WTC11 (cell line): ENCODE data around the gene TNNT2.

Experiments
- CREB1 ChIP-seq: sonication (generic); formaldehyde crosslinking; IDR thresholded peaks from 2 replicates; pipeline ENCODE4 v1.8.0; 2023; ENCODE audit warnings: mild to moderate bottlenecking, missing genetic modification reagents
- ESRRA ChIP-seq: sonication (generic); formaldehyde crosslinking; IDR thresholded peaks from 2 replicates; pipeline ENCODE4 v1.8.1; 2022; ENCODE audit warnings: mild to moderate bottlenecking, missing genetic modification reagents, borderline replicate concordance
- ETV6 ChIP-seq: sonication (generic); formaldehyde crosslinking; IDR thresholded peaks from 2 replicates; pipeline ENCODE4 v1.8.1; 2022; ENCODE audit warnings: mild to moderate bottlenecking, missing genetic modification reagents
- GRHL2 ChIP-seq: fragments of 250-450 bp; sonication (Bioruptor Pico); IDR thresholded peaks from 2 replicates; pipeline ENCODE4 v1.8.0; 2022; ENCODE audit warnings: mild to moderate bottlenecking, moderate library complexity; ENCODE audit not compliant: insufficient replicate concordance, severe bottlenecking
- MXD4 ChIP-seq: fragments of 250-450 bp; sonication (Bioruptor Pico); IDR thresholded peaks from 2 replicates; pipeline ENCODE4 v1.8.0; 2021; ENCODE audit warnings: mild to moderate bottlenecking, moderate library complexity, borderline replicate concordance
- NFE2L1 ChIP-seq: sonication (generic); formaldehyde crosslinking; IDR thresholded peaks from 2 replicates; pipeline ENCODE4 v1.8.1; 2023; ENCODE audit warnings: missing genetic modification reagents
- NR1H2 ChIP-seq: sonication (generic); formaldehyde crosslinking; IDR thresholded peaks from 2 replicates; pipeline ENCODE4 v1.9.0; 2021; ENCODE audit warnings: mild to moderate bottlenecking, moderate library complexity, missing genetic modification reagents
- SMAD4 ChIP-seq: sonication (generic); formaldehyde crosslinking; IDR thresholded peaks from 2 replicates; pipeline ENCODE4 v1.8.0; 2022; ENCODE audit warnings: mild to moderate bottlenecking, missing genetic modification reagents
- SP1 ChIP-seq: sonication (generic); formaldehyde crosslinking; conservative IDR thresholded peaks from 2 replicates; pipeline ENCODE4 v1.8.1; 2022; ENCODE audit warnings: missing genetic modification reagents
- TEAD4 ChIP-seq: sonication (generic); formaldehyde crosslinking; IDR thresholded peaks from 2 replicates; pipeline ENCODE4 v1.8.0; 2022; ENCODE audit warnings: mild to moderate bottlenecking, missing genetic modification reagents
- ZBTB43 ChIP-seq: sonication (generic); formaldehyde crosslinking; IDR thresholded peaks from 2 replicates; pipeline ENCODE4 v1.8.1; 2023; ENCODE audit warnings: mild to moderate bottlenecking, missing genetic modification reagents

- TF ChIP-seq MXD4 (CRISPR knock-in tag) (no peak), ETV6 (CRISPR knock-in tag) (no peak), NR1H2 (CRISPR knock-in tag) (no peak), NFE2L1 (CRISPR knock-in tag) (no peak), SP1 (CRISPR knock-in tag) (no peak), ZBTB43 (CRISPR knock-in tag) (no peak), TEAD4 (CRISPR knock-in tag) (no peak), CREB1 (no peak), GRHL2 (no peak), SMAD4 (CRISPR knock-in tag) (no peak), ESRRA (CRISPR knock-in tag) (no peak)
Measured at GRCh38 chr1:201389051-201389450, 11.6 kb upstream of the TNNT2 start.
